ENCODE data around the gene VAC14.

DNA sequence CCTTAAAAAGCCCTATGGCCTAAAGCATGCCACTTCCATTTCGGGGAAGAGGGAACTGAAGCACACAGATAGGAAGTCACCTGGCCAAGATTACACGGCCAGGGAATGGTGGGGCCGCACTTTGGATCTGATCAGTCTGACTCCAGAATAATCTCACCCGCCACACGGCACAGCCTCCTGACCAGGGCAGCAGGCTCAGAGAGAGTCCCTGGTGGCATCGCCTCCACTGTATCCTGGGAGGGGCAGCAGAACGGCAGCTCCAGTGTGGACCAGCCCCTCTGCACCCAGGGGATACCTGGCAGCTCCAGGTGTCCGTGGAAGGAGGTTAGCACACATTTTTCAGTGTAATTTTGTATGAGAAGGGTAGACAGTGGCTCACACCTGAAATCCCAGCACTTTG lies 35.5 kb downstream of the VAC14 start:
- no peak for TF ChIP-seq POLR2A (IDR thresholded peaks at IDR 0.05; ENCODE audit: low read depth)
- no peak for TF ChIP-seq CTCF (IDR thresholded peaks at IDR 0.05)

Measured in esophagus muscularis mucosa (tissue), 3 donors.